Activated CD4-positive, alpha-beta T cell treated with anti-CD3 and anti-CD28 coated beads, Interleukin-2, amount 50 U/mL, for 24 hours (primary cell): Measurements from ENCODE around the gene RAB13.
A peak's percentile ranks its signal among the peaks of the same experiment; 100 is the strongest.
"Not testable (repeated sequence)": the region's sequence is repeated elsewhere in the genome, so short reads cannot be mapped to it uniquely, and the experiment has no call there.

Source experiments
- DNase-seq, 2 donors: peaks; one replicate each; pipeline ENCODE4 v3.0.0-alpha.2; 2020; ENCODE audit warnings: low read depth in 1 of 2, low spot score in 1 of 2

RAB13 gene

GRCh38 chr1:153985941-153986761 is at the start of gene RAB13:
Gene RAB13 (minus strand): TSS chr1:153986339. CDS start chr1:153986236, 103 bp downstream.
- DNase-seq = no peak

DNA sequence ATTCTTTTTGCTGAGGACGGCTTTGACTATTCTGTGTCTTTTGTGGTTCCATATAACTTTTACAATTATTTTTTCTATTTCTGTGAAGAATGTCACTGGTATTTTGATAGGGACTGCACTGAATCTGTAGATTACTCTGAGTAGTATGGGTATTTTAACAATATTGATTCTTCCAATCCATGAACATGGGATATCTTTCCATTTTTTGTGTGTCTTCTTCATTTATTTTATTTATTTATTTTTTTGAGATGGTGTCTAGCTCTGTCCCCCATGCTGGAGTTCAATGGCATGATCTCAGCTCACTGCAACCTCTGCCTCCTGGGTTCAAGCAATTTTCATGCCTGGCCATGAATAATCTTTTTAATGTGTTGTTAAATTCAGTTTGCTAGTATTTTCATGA is 47.6 kb upstream of the RAB13 start:
- not testable (repeated sequence) for DNase-seq

DNA sequence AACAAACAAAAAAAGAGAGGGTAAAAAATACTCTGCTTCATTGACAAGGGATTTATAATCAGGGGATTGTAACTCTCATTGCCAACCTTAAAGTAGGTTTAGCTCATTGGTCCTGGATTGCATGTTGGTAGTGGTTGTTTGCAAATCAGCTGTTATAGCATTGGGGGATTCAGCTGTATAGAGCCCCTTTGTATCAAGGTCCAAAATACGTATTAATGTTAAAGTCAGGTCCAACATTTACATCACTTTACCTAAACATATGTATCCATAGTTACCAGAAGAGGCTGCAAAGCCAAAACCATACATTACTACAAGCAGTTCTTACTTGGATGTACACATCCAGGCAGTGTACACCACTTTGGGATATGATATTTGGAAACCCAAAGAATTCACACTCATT is 33.8 kb upstream of the RAB13 start:
- no peak for DNase-seq

GRCh38 chr1:154019269-154019668 is 33.1 kb upstream of the RAB13 start:
- DNase-seq = no peak

DNA sequence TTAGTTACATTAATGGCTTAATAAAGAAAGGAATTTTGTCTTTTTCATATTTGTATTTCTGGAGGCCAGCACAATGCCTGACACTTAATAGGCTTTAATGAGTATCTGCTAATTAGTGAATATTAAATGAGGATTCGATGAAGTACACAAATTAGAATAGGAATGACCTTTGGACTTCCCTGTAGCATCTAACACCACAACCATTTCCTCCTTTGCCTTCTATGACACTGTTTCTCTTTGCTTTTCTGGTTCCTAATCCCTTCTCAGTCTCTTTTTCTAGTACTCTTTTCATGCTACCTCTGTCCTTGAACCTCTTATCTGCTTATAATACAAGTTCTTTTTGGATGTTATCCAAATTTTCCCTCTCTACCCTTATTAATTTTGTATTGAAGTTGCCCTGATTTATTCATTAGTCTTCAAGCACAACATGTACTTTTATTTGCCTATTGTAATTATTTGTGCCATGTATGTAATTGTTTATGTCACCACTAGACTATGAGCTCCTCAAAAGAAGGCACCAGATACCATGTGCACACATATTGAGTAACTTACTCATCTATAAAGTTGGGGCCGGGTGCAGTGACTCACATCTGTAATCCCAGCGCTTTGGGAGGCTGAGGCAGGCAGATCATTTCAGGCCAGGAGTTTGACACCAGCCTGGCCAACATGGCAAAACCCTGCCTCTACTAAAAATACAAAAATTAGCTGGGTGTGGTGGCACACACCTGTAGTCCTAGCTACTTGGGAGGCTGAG is 28.2 kb upstream of the RAB13 start:
- DNase-seq = no peak

- not testable (repeated sequence) for DNase-seq
These were observed 26.4 kb upstream of the RAB13 start for GRCh38 chr1:154012543-154012942.

GRCh38 chr1:154012129-154012528 is 26.0 kb upstream of the RAB13 start:
- no peak for DNase-seq

GRCh38 chr1:154006136-154006535 is 20.0 kb upstream of the RAB13 start:
- DNase-seq = no peak

DNA sequence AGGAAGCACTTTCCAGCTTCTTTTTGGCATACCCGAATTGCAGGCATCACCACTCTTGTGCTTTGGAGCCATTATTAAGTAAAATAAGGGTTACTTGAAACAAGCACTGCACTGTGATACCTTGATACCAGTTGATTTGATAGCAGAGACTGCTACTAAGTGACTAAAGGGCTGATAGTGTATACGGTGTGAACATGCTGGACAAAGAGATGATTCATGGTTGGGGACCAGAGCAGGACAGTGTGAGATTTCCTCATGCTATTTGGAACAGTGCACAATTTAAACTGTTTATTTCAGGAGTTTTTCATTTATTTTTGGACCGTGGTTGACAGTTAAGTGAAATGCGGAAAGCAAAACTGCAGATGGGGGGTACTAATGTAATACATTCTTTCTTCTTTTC is 14.3 kb upstream of the RAB13 start:
- DNase-seq = no peak

GRCh38 chr1:153996882-153997281 is 10.7 kb upstream of the RAB13 start:
- not testable (repeated sequence) for DNase-seq

DNA sequence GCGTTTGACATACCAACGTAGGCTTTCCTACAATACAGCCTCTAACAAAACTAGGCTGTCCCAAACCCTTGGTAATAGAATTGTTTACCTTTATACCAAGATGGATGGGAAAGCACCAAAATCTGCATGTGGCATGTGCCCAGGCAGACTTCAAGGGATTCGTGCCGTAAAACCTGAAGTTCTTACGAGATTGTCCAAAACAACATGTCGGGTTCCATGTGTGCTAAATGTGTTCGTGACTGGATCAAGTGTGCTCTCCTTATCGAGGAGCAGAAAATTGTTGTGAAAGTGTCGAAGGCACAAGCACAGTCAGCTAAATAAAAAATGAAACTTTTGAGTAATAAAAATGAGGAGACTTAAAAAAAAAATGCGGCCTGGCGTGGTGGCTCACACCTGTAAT is 9.5 kb upstream of the RAB13 start:
- no peak for DNase-seq

DNA sequence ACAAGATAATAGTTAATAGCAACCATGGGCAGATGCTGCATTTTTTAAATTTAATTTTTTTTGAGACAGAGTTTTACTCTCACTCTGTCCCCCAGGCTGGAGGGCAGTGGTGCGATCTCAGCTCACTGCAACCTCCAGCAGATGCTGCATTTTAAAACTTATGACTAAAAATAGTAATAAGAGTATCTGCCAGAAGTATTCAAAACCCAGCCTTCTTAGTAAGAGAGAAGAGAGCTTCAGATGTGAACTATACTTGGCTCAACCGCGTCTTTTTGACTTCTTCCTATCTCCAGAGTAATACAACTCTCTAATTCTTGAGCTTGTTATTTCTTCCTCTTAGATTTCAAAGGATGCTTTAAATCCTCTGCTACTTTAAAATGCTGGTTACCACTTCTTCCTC is 9.1 kb upstream of the RAB13 start:
- DNase-seq = no peak

GRCh38 chr1:153991806-153992205 is 5.7 kb upstream of the RAB13 start:
- no peak for DNase-seq

DNA sequence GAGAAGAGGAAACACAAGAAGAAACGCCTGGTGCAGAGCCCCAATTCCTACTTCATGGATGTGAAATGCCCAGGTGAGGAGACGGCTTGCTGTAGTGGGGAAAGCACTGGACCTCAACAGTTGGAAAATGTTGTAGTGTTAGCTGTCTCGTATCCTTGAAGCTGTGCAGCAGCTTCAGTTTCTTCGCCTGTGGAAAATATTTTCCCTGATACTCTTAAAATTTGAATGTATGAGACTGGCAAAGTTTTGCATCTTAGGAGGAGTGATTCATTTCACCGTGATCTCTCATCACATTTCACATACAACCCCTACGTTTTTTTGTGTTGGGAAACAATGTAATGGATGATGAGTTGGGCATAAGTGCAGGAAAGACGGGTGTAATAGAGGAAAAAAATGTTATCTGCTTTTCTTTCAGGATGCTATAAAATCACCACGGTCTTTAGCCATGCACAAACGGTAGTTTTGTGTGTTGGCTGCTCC is 5.1 kb upstream of the RAB13 start:
- DNase-seq = no peak

DNA sequence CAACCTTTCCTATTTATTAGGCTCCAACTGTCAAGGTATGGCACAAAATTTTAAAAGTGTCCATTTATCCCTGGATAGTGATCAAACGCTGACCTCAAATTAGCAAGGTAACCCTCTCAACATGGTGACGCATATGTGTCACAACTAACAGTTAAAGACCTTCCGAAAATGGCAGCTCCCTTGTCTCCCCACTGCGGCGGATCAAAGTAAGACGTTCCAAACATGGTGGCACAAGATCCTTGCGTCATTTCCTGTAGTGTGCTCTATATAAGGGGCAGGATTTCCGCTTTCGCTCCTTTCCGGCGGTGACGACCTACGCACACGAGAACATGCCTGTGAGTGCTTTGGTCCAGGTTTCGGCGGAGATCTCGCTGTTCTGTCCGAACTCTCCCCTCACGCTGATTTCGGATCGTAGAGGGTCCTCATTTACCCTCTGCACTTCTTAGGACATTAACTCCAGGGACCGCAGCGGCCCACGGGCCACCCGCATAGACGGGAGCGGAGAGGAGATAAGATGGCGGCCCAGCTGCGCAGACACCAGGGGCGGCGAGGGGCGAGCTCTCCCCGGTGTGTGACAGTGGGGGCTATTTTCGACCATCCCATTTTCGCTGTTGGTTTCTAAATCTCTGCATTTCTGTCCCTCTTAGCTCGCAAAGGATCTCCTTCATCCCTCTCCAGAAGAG is 4.5 kb upstream of the RAB13 start, which contains the start of gene RPS27:
TSS of gene RPS27 (plus strand) at position 295 of the 683 bp plus-strand sequence. CDS start at position 330, 35 bp downstream.
- peak; percentile 75 to 90 for DNase-seq

DNA sequence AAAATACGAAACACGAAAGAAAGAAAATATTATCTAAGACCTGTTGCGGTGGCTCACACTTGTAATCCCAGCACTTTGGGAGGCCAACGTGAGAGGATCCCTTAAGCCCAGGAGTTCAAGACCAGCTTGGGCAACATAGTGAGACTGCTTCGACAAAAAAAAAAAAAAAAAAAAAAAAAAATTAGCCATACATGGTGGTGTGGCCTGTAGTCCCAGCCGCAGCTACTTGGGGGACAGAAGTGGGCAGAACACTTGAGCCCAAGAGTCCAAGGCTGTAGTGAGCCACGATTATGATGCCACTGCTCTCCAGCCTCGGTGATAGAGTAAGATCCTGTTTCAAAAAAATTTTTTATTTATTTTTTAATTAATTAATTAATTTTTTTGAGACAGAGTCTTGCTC is 1.5 kb upstream of the RAB13 start:
- no peak for DNase-seq

GRCh38 chr1:153985341-153985912 is 712 bp downstream of the RAB13 start:
- peak in 1 of 2 donors; percentile 61 for DNase-seq

GRCh38 chr1:153984123-153984894 is 1.8 kb downstream of the RAB13 start:
- DNase-seq = no peak

DNA sequence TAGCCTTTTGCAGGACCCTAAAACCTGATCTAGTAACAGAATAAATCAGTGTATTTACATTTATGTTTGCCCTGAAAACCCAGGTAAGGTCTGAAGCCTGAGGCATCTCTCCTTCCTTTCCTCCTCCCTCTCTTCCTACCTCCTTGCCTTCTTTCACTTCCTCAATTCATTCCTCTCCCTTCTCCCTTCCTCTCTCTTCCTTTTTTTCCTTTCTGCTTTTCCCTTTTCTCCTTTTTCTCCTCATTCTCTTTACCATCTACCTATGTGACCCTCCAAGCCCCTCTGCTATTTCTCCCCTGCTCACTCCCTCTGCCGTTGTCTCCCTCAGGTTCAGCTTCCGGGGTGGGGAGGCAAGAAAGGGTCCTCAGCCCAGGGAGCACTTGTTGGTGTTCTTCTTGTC is 4.4 kb downstream of the RAB13 start:
- DNase-seq = not testable (repeated sequence)

DNA sequence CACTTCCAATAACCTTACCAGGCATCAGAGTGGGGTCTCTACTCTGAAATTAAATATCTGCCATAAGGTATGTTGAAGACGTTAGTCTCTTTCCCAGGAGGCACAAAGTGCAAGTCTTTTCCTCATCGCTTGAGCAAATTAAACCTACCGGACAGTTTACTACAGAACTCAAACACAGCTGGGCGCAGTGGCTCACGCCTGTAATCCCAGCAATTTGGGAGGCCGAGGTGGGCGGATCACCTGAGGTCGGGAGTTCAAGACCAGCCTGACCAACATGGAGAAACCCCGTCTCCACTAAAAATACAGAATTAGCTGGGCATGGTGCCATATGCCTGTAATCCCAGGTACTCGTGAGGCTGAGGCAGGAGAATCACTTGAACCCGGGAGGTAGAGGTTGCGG is 7.0 kb downstream of the RAB13 start:
- DNase-seq = not testable (repeated sequence)
